AG10803 (cell line): ENCODE measurements around the gene HLA-DQA2.

Experiments
- DNase-seq: peaks from one replicate; pipeline ENCODE4 v3.0.0; 2010; ENCODE audit warnings: low read depth
- H3K4me3 ChIP-seq: 2 replicates; pipeline ENCODE4 v1.5.1; 2011; ENCODE audit warnings: mild to moderate bottlenecking, low read length, control low read depth
- TF ChIP-seq, protein P1 (sequence below): conservative IDR thresholded peaks from 2 replicates; pipeline ENCODE4 v1.5.1; 2011; ENCODE audit warnings: mild to moderate bottlenecking, low read length, control low read depth, inconsistent platforms

The HLA-DQA2 gene

DNA sequence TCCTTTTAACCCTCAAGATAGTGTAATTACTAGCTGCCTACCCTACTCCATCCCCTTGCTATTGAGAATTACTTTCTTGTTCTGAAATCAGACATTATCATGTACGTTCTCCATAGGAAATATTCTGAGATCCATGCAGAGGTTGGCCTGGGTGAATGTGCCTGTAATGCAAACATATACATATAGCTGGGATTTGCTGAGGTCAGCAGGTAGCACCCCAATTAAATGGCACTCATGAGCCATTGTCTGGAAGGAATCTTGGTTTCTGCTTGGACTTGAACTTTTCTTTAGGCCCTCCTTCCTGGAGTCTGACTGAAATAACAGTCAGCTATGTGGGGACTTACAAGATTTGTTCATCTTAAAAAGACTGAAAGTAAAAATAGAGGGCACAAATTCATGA is 18.5 kb downstream of the HLA-DQA2 start:
- no peak for DNase-seq
- H3K4me3 ChIP-seq: no peak overlapping the region
- TF ChIP-seq, protein P1, sequence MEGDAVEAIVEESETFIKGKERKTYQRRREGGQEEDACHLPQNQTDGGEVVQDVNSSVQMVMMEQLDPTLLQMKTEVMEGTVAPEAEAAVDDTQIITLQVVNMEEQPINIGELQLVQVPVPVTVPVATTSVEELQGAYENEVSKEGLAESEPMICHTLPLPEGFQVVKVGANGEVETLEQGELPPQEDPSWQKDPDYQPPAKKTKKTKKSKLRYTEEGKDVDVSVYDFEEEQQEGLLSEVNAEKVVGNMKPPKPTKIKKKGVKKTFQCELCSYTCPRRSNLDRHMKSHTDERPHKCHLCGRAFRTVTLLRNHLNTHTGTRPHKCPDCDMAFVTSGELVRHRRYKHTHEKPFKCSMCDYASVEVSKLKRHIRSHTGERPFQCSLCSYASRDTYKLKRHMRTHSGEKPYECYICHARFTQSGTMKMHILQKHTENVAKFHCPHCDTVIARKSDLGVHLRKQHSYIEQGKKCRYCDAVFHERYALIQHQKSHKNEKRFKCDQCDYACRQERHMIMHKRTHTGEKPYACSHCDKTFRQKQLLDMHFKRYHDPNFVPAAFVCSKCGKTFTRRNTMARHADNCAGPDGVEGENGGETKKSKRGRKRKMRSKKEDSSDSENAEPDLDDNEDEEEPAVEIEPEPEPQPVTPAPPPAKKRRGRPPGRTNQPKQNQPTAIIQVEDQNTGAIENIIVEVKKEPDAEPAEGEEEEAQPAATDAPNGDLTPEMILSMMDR: no peak

DNA sequence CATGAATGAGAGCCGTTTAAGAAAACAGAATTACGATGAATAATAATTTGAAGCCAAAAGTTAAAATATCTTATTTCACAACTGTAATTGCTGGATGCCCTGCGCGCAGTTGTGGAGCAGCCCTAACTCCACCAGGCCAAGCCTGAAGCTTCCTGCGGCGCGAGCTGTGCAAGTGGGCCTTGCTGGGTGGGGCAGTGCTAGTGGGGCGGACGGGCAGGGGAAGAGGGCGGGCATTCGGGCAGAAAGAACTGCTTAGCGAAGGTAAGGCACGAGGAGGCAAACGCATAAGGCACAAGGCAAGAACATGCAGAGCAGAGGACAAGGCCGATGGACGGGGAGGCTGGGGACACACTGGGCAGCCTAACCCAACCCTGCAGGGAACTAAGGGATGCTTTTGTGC is 19.9 kb downstream of the HLA-DQA2 start:
- TF ChIP-seq, protein P1: no peak
- DNase-seq: no peak
- no peak overlapping the region for H3K4me3 ChIP-seq

DNA sequence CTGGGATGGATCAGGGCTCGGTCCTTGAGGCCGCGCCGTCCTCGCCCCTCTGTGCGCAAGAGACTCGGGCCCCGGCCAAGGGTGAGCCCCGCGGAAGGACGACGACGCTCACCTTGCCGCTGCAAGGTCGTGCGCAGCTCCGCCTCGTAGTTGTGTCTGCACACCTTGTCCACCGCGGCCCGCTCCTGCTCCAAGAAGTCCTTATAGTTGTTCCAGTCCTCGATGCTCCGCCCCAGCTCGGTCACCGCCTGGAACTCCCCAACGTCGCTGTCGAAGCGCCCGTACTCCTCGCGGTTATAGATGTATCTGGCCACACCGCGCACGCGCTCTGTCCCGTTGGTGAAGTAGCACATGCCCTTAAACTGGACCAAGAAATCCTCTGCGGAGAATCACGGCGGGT is 20.4 kb downstream of the HLA-DQA2 start:
- no peak for DNase-seq
- TF ChIP-seq, protein P1: no peak
- H3K4me3 ChIP-seq: no peak overlapping the region

DNA sequence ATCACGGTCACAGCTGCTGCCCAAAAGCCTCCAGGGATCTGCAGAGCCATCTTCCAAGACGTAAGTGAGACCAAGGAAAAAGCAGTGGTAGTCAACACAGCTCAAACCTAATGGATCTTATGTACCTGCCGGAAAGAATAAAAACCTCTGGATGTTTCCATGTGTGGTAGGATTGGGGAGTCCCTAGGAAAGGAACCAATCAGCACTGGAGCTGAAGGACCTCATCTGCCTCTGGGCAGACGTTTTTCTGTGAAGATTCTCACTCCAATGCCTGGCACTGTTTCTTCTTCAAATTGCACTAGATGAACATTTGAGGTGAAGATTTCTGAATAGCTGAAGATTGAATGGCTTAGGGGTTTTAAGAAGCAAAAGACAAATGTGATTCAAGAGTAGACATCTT is 22.2 kb downstream of the HLA-DQA2 start, which contains the start of gene HLA-DQB2:
Gene HLA-DQB2 (minus strand): TSS at position 112 of the 400 bp plus-strand sequence. CDS start 62 bp downstream, at position 50.
- no peak for DNase-seq
- TF ChIP-seq, protein P1: no peak
- H3K4me3 ChIP-seq: no peak within 1 kb of the TSS

DNA sequence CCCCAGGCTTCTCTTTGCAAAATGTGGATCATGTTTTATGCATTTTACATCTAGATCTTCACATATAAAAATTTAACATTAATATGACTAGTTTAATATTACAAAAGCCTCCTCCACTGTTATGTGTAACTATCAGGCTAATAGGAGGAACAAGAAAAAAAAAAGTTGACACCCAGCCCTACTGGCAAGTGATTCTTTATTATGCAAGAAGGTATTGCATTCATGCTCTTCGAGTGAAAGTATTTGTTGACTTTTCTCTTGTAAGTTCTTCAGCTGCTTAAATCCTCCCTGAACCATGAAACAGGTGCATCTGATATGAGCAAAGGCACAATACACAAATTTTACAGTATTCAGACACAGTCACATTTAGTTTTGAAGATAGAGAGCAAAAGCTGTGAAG is 22.9 kb downstream of the HLA-DQA2 start:
- DNase-seq: no peak
- no peak overlapping the region for H3K4me3 ChIP-seq
- TF ChIP-seq, protein P1: no peak

DNA sequence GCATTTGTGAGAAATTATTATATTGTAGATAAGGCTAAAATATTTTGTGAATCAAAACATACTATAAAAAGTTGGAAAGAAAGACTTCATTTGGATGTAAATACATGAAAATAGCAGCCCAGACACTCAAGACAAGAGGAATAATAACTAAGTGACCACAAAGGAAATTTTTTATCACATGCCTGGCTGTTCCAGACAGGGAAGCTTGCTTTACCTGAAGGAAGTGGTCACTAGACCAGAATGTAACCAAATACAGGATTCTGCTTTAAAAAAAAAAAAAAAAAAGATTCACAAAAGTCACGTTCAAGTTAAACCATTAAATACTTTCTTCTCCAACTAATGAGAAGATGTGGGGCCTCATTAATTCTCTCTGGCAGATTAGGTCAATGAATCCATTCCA is 31.5 kb downstream of the HLA-DQA2 start:
- TF ChIP-seq, protein P1: no peak
- no peak for DNase-seq
- no peak overlapping the region for H3K4me3 ChIP-seq

DNA sequence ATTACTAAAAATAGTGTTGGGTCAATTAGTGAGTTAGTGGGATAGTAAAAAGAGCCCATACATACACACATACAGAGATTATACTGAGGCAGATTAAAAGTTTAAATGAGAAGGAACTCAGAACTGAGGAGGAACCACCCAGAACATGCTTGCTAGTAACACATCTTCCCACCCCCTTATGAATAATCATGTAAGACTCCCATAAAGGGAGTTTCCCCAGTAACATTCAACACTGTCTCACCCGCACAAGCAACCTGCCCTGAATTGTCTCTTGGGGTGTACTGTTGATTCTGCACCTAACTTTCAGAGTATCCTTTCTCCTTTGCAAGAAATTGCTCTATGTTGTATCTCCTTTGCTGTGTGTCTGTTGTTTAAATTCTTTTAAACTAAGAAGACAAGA is 33.2 kb downstream of the HLA-DQA2 start:
- no peak overlapping the region for H3K4me3 ChIP-seq
- no peak for DNase-seq
- TF ChIP-seq, protein P1: no peak
